Fibroblast of lung (primary cell): ENCODE data around the gene NLGN1. TPM values are rescaled to one million over a fixed set of nuclear protein-coding genes. Genes with fewer than 3 reads are reported as not detected.
A peak's percentile ranks its signal among the peaks of the same experiment; 100 is the strongest.

Source experiments
- DNase-seq, 2 donors: peaks; one replicate each; pipeline versions ENCODE4 v3.0.0 to v3.0.0-alpha.2; 2010; ENCODE audit warnings: low read depth in 2 of 2
- H2AFZ ChIP-seq: 2 replicates; pipeline ENCODE4 v1.5.1; 2012; ENCODE audit warnings: low read length, control low read depth, inconsistent platforms
- H3K27ac ChIP-seq: 2 replicates; pipeline ENCODE4 v1.5.1; 2011; ENCODE audit warnings: low read length, control low read depth; ENCODE audit not compliant: insufficient read depth
- H3K27me3 ChIP-seq: 2 replicates; pipeline ENCODE4 v1.5.1; 2011; ENCODE audit warnings: mild to moderate bottlenecking, low read length; ENCODE audit not compliant: control insufficient read depth, insufficient read depth
- H3K36me3 ChIP-seq: 2 replicates; pipeline ENCODE4 v1.5.1; 2011; ENCODE audit warnings: low read length; ENCODE audit not compliant: control insufficient read depth, insufficient read depth
- H3K4me1 ChIP-seq: 2 replicates; pipeline ENCODE4 v1.5.1; 2011; ENCODE audit warnings: low read length; ENCODE audit not compliant: control insufficient read depth, insufficient read depth; ENCODE audit errors: extremely low read depth
- H3K4me2 ChIP-seq: 2 replicates; pipeline ENCODE4 v1.5.1; 2011; ENCODE audit warnings: low read length, control low read depth; ENCODE audit not compliant: insufficient read depth; ENCODE audit errors: extremely low read depth
- H3K4me3 ChIP-seq, 4 experiments: fragments of 200-600 bp in 1 of 4; sonication (generic) in 1 of 4; replicated peaks in 1 of 4; 2 replicates each; pipeline ENCODE4 v1.5.1; 2011 to 2016; ENCODE audit warnings: low read length in 4 of 4, low read depth in 3 of 4, mild to moderate bottlenecking in 3 of 4, control low read depth in 2 of 4, inconsistent platforms in 1 of 4, mixed read lengths in 1 of 4; ENCODE audit not compliant: insufficient read depth in 1 of 4; ENCODE audit errors: control extremely low read depth in 1 of 4
- H3K79me2 ChIP-seq: 2 replicates; pipeline ENCODE4 v1.5.1; 2012; ENCODE audit warnings: mild to moderate bottlenecking, low read length, inconsistent platforms; ENCODE audit not compliant: control insufficient read depth, insufficient read depth
- H3K9ac ChIP-seq: 2 replicates; pipeline ENCODE4 v1.5.1; 2011; ENCODE audit warnings: mild to moderate bottlenecking, low read length, control low read depth; ENCODE audit not compliant: insufficient read depth
- H3K9me3 ChIP-seq: 2 replicates; pipeline ENCODE4 v1.5.1; 2012; ENCODE audit warnings: low read depth, low read length; ENCODE audit not compliant: control insufficient read depth, insufficient read depth
- H4K20me1 ChIP-seq: 2 replicates; pipeline ENCODE4 v1.5.1; 2011; ENCODE audit warnings: low read length; ENCODE audit not compliant: control insufficient read depth, insufficient read depth; ENCODE audit errors: extremely low read depth
- EZH2 ChIP-seq: IDR thresholded peaks from 2 replicates; pipeline ENCODE4 v1.5.1; 2012; ENCODE audit warnings: low read length, control low read depth, mild to moderate bottlenecking; ENCODE audit errors: missing control alignments
- polyA plus RNA-seq, 2 donors: library from polyadenylated mRNA; depleted of rRNA in 1 of 2; stranded (reverse) in 1 of 2; unstranded in 1 of 2; fragments of >200 nt; gene quantifications; 2 replicates each; pipeline ENCODE4 v1.2.1, GENCODE V29; 2011 to 2012; ENCODE audit warnings: missing spikeins in 1 of 2
- total RNA-seq: library from RNA; depleted of rRNA; stranded (reverse); fragments of >200 nt; gene quantifications from 2 replicates; pipeline ENCODE4 v1.2.1, GENCODE V29; 2014
- TF ChIP-seq, protein P1 (sequence below), 2 donors: IDR thresholded peaks in 1 of 2; conservative IDR thresholded peaks in 1 of 2; 1 replicate in 1 of 2; 2 replicates in 1 of 2; pipeline ENCODE4 v1.5.1; 2011 to 2012; ENCODE audit warnings: low read length in 2 of 2, control low read depth in 1 of 2, inconsistent platforms in 1 of 2, low read depth in 1 of 2, mild to moderate bottlenecking in 1 of 2

The NLGN1 gene
- total and polyA plus RNA-seq, 2 donors (not counting 1 experiment from before 2014, with no cell fraction given), result 0.61 to 2.1 TPM

DNA sequence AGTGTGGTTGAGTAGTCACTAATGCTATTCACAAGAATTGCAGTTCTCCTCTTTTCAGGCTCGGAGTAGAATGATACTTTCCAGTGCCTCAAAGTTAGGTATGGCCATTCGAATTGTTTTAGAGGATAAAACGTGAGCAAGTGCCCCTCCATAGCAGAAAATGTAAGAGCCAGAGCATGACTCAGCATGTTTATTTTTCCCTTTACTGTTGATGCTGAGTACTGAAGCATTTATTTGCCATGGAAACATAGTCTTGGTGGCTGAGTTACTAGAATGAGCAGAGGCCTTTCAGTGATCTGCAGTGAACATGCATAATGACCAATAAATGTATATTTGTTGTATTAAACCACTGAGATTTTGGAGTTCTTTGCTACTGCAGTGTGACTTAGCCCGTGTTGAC, 540.6 kb downstream of the NLGN1 start:
- H3K9ac ChIP-seq, result no peak overlapping the region
- no peaks in the 10 kb centered on the region for H4K20me1 ChIP-seq
- no peak overlapping the region for H3K4me2 ChIP-seq
- H3K27ac ChIP-seq, result no peak overlapping the region
- H2AFZ ChIP-seq, result no peak overlapping the region
- H3K79me2 ChIP-seq, result no peaks in the 10 kb centered on the region
- H3K36me3 ChIP-seq, result no peaks in the 10 kb centered on the region
- H3K9me3 ChIP-seq, result no peaks in the 10 kb centered on the region
- DNase-seq, result peak; percentile 71 to 73
- H3K27me3 ChIP-seq, result no peaks in the 10 kb centered on the region
- no peak for TF ChIP-seq EZH2
- TF ChIP-seq, protein P1, sequence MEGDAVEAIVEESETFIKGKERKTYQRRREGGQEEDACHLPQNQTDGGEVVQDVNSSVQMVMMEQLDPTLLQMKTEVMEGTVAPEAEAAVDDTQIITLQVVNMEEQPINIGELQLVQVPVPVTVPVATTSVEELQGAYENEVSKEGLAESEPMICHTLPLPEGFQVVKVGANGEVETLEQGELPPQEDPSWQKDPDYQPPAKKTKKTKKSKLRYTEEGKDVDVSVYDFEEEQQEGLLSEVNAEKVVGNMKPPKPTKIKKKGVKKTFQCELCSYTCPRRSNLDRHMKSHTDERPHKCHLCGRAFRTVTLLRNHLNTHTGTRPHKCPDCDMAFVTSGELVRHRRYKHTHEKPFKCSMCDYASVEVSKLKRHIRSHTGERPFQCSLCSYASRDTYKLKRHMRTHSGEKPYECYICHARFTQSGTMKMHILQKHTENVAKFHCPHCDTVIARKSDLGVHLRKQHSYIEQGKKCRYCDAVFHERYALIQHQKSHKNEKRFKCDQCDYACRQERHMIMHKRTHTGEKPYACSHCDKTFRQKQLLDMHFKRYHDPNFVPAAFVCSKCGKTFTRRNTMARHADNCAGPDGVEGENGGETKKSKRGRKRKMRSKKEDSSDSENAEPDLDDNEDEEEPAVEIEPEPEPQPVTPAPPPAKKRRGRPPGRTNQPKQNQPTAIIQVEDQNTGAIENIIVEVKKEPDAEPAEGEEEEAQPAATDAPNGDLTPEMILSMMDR (conservative IDR thresholded peaks at IDR 0.05 in 1 of 2, IDR thresholded peaks at IDR 0.05 in 1 of 2; ENCODE audit: low read depth in 1 of 2, low read length in 2 of 2), result no peak
- no peak overlapping the region for H3K4me3 ChIP-seq
- no peaks in the 10 kb centered on the region for H3K4me1 ChIP-seq

DNA sequence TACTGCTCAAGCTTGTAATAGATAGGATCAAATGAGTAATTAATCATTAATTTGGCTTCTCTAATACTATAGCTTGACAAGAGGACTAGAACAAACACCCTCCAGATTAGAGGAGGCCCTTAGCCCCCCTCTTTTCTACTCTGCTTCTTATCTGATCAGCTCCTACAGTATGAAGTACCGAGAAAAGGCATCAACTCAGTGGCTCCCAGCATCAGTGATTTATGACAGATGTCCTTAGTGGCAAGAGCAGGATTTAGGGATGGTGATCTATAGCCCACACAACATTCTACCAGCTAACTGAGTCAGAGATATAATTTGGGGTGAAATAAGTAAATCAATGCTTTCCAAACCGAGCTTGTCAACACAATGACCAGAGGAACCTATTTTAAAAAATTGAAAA, 541.1 kb downstream of the NLGN1 start:
- no peaks in the 10 kb centered on the region for H3K79me2 ChIP-seq
- H2AFZ ChIP-seq, result no peak overlapping the region
- no peaks in the 10 kb centered on the region for H3K9me3 ChIP-seq
- no peaks in the 10 kb centered on the region for H3K4me1 ChIP-seq
- no peaks in the 10 kb centered on the region for H3K36me3 ChIP-seq
- H3K4me3 ChIP-seq, result no peak overlapping the region
- DNase-seq, result no peak
- H3K27me3 ChIP-seq, result no peaks in the 10 kb centered on the region
- TF ChIP-seq EZH2, result no peak
- TF ChIP-seq, protein P1 (conservative IDR thresholded peaks at IDR 0.05 in 1 of 2, IDR thresholded peaks at IDR 0.05 in 1 of 2; ENCODE audit: low read depth in 1 of 2, low read length in 2 of 2), result no peak
- H3K4me2 ChIP-seq, result no peak overlapping the region
- no peak overlapping the region for H3K27ac ChIP-seq
- no peaks in the 10 kb centered on the region for H4K20me1 ChIP-seq
- H3K9ac ChIP-seq, result no peak overlapping the region

DNA sequence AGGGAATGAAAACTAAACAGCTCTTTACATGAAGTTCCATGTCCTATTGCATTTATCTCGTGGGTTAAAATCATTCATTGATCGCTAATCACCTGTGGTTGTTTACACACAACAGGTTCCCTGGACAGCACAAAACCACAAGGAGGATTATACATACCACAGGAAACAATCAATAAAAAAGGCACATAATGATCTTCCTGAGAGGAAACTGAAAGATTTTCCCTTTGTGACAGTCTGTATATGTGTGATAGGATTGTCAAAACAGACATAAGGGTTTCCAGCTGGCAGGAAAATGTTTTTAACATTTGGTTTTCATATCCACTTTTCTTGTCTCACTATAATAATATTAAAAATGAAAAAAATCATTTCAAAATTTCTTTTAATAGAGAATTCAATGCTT, 541.8 kb downstream of the NLGN1 start:
- Histone ChIP-seq H3K9ac (no peak overlapping the region), H4K20me1 (no peaks in the 10 kb centered on the region), H3K79me2 (no peaks in the 10 kb centered on the region), H3K4me2 (no peak overlapping the region), H3K4me3 (no peak overlapping the region), H2AFZ (no peak overlapping the region), H3K27ac (no peak overlapping the region), H3K4me1 (no peaks in the 10 kb centered on the region), H3K27me3 (no peaks in the 10 kb centered on the region), H3K36me3 (no peaks in the 10 kb centered on the region), H3K9me3 (no peaks in the 10 kb centered on the region)
- TF ChIP-seq, protein P1 (conservative IDR thresholded peaks at IDR 0.05 in 1 of 2, IDR thresholded peaks at IDR 0.05 in 1 of 2; ENCODE audit: low read depth in 1 of 2, low read length in 2 of 2), result no peak
- no peak for TF ChIP-seq EZH2
- DNase-seq, result no peak
